IgD-negative memory B cell (primary cell): ENCODE data around the gene CELSR1. TPM values are rescaled to one million over a fixed set of nuclear protein-coding genes. Genes with fewer than 3 reads are reported as not detected.

ENCODE experiments used
- H3K27ac Mint-ChIP-seq, 3 donors: one replicate each; pipeline ENCODE4 v1.8.0; 2020 to 2022; ENCODE audit warnings: mild to moderate bottlenecking in 3 of 3, mixed read lengths in 3 of 3, moderate library complexity in 1 of 3
- H3K27me3 Mint-ChIP-seq: one replicate; pipeline ENCODE4 v1.8.0; 2021; ENCODE audit warnings: mixed read lengths
- H3K36me3 Mint-ChIP-seq: one replicate; pipeline ENCODE4 v1.8.0; 2020; ENCODE audit warnings: mild to moderate bottlenecking, mixed read lengths
- H3K4me1 Mint-ChIP-seq, 3 donors: one replicate each; pipeline ENCODE4 v1.8.0; 2020 to 2022; ENCODE audit warnings: mixed read lengths in 3 of 3, mild to moderate bottlenecking in 1 of 3
- H3K4me3 Mint-ChIP-seq, 4 donors: one replicate each; pipeline ENCODE4 v1.8.0; 2020 to 2022; ENCODE audit warnings: mild to moderate bottlenecking in 4 of 4, mixed read lengths in 4 of 4, moderate library complexity in 3 of 4
- H3K9me3 Mint-ChIP-seq, 3 donors: one replicate each; pipeline ENCODE4 v1.8.0; 2020 to 2021; ENCODE audit warnings: mixed read lengths in 3 of 3, mild to moderate bottlenecking in 1 of 3
- polyA plus RNA-seq: library from polyadenylated mRNA; unstranded; fragments of 300-500 nt; fragmentation: Illumina TruSeq; gene quantifications from one replicate; pipeline ENCODE4 v1.2.3, GENCODE V29; 2021

The CELSR1 gene
- polyA plus RNA-seq, 1 donor from 2014 or later: 5.2 TPM

DNA sequence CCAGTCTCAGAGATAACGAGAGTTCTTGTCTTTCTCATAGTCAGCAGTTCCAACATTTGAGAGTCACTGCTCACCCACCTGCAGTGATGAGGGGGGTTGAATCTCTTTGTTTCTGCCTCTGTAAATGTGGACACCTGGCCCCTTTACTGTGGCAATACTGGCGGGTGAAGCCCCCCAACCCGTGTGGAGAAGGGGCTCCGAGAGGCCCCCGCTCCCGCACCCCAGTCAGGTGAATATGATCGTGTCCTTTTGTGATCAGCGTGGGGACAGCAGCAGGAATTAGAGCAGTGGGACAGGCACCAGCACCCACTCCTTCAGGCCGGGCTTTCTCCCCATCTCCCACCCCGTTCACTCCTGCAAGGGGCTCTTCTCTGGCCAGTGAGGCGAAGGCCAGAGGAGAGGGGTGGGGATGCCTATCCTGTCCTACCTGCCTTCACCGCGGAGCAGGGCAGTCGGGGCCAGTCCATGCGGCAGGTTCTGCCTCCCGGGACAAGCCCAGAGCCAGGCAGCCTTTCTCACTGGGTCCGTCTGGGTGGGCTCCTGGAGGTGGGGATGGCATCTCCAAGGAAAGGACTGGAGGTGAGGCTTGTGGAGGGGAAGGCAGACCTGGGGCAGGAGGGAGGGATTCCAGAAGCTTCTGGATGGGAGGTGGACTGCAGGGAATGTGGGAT, 12.7 kb upstream of the CELSR1 start:
- Mint-ChIP-seq H3K4me3 (no peak overlapping the region), H3K27me3 (peaks cover 23% of the 10 kb centered on the region), H3K36me3 (no peaks in the 10 kb centered on the region), H3K9me3 (no peaks in the 10 kb centered on the region), H3K27ac (no peak overlapping the region), H3K4me1 (peaks cover 0 to 3% (median 0%) of the 10 kb centered on the region in 3 donors)

DNA sequence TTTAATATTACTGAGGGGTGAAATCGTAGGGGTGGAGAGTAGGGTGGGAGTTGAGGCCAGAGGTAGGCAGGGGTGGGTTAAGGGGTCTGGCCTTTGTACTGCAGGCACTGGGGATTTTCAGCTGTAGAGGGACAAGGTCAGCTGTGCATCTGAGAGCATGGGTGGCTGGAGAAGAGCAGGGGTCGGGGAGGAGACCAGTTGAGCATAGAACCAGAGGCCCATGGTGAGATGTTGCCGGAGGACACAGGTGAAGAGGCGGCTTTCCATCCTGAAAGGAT, 12.1 kb upstream of the CELSR1 start:
- H3K27me3 Mint-ChIP-seq: peaks cover 23% of the 10 kb centered on the region
- no peaks in the 10 kb centered on the region for H3K36me3 Mint-ChIP-seq
- no peaks in the 10 kb centered on the region for H3K9me3 Mint-ChIP-seq
- no peak overlapping the region for H3K4me3 Mint-ChIP-seq
- H3K4me1 Mint-ChIP-seq: peaks cover 0 to 5% (median 0%) of the 10 kb centered on the region in 3 donors
- H3K27ac Mint-ChIP-seq: no peak overlapping the region

DNA sequence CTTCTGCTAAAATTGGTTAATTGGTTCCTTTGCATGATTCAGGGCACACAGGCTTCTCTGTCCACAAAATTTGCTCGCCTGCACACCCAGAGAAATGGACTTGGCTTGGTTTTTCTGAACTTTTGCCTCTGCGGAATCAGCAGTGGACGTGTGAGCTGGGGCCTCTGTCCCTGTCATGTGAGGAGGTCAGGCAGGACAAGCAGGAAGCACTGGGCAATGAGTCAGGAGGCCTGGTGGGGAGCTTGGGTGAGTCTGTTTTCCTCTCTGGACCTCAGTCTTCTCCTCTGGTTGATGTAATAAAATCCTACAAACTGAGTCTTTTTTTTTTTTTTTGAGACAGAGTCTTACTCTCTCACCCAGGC, 10.4 kb upstream of the CELSR1 start:
- no peaks in the 10 kb centered on the region for H3K36me3 Mint-ChIP-seq
- H3K9me3 Mint-ChIP-seq: no peaks in the 10 kb centered on the region
- no peak overlapping the region for H3K27ac Mint-ChIP-seq
- H3K4me3 Mint-ChIP-seq: no peak overlapping the region
- H3K27me3 Mint-ChIP-seq: peaks cover 23% of the 10 kb centered on the region
- H3K4me1 Mint-ChIP-seq: peaks cover 0 to 5% (median 0%) of the 10 kb centered on the region in 3 donors

DNA sequence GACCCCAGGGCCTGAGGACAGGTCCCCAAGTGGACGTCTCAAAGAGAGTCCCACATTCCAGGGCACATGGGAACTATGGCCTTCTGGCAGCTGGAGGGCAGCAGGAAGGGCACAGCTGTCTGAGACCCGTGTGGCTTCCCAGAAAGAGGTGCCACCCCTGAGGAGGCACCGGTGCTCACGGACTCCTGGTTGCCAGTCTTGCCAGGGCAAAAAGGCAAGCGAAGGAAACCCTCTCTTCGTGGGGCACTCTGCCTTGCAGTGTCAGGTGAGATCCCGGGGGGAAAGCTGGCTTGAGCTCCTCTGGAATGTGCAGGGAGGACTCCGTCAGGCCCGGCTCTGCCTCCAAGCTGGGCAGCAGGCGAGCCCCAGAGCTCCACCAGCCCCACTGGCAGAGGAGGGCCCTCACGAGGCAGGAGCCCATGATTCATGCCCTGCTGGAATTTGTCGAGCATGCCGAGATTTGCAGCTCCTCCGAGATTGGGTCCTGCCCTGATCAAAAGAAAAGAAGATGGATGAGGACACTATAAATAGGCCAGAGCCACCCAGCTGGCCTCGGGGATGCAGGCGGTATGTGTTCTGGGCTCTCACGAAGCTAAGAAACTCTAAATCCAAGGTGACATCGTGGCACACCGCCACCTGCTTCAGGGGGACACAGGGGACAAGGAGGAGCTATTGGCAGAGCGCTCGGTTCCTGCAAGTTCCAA, 9.9 kb upstream of the CELSR1 start:
- Mint-ChIP-seq H3K9me3 (no peaks in the 10 kb centered on the region), H3K27me3 (peaks cover 23% of the 10 kb centered on the region), H3K4me3 (no peak overlapping the region), H3K27ac (no peak overlapping the region), H3K36me3 (no peaks in the 10 kb centered on the region), H3K4me1 (peaks cover 0 to 5% (median 0%) of the 10 kb centered on the region in 3 donors)

DNA sequence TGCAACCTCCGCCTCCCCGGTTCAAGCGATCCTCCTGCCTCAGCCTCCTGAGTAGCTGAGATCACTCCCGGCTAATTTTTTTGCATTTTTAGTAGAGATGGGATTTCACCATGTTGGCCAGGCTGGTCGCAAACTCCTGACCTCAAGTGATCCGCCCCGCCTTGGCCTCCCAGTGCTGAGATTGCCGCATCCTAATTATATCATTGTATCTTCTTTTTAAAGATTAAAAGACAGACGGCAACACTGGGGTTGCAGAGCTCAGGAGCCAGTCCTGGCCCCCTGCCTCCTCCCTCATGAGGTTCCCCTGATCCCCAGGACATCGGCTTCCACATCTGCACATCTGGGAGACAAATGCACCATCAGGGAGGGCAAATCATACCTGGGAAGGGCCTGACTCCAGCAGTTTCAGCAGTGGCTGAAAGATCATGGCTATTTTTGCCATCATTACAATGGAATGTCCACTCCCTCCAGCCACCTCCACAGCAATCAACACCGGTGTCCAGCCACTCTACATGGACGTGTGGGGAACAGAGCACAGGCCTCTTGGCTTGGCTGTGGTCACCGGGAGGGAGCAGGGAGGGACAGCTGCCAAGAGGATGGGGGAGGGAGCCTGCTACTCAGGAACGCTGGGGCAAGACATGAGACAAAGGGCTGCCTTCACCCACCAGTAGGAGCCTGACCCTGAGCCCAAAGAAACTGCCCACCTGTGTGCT, 9.2 kb upstream of the CELSR1 start:
- Mint-ChIP-seq H3K9me3 (no peaks in the 10 kb centered on the region), H3K4me3 (no peak overlapping the region), H3K36me3 (no peaks in the 10 kb centered on the region), H3K27me3 (peaks cover 23% of the 10 kb centered on the region), H3K4me1 (peaks cover 0 to 5% (median 0%) of the 10 kb centered on the region in 3 donors), H3K27ac (no peak overlapping the region)

DNA sequence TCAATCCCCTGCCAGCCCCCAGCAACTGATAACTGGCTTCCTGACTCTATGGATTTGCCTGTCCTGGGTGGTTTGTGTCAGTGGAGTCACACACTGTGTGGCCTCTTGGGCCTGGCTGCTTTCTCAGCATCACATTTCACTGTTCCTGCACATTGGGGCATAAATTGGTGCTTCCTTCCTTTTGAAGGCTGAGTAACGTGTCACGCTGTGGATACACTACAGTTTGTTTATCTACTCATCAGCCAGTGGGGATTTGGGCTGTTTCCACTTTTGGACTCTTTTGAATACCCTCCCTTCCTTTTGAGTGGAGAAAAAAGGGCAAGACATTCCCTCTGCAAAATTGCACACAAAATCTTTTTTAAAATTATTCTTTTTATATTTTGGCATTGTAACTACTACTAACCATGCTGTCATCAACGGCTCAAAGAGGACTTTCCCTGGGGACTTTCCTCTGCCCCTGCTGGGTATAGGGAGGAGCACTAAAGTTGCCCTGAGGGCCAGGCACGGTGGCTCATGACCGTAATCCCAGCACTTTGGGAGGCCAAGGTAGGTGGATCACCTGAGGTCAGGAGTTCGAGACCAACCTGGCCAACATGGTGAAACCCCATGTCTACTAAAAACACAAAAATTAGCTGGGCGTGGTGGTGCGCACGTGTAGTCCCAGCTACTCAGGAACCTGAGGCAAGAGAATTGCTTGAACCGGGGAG, 7.8 kb upstream of the CELSR1 start:
- Mint-ChIP-seq H3K9me3 (no peaks in the 10 kb centered on the region), H3K4me3 (no peak overlapping the region), H3K36me3 (no peaks in the 10 kb centered on the region), H3K27me3 (peaks cover 30% of the 10 kb centered on the region), H3K27ac (no peak overlapping the region), H3K4me1 (peaks cover 0 to 5% (median 0%) of the 10 kb centered on the region in 3 donors)

DNA sequence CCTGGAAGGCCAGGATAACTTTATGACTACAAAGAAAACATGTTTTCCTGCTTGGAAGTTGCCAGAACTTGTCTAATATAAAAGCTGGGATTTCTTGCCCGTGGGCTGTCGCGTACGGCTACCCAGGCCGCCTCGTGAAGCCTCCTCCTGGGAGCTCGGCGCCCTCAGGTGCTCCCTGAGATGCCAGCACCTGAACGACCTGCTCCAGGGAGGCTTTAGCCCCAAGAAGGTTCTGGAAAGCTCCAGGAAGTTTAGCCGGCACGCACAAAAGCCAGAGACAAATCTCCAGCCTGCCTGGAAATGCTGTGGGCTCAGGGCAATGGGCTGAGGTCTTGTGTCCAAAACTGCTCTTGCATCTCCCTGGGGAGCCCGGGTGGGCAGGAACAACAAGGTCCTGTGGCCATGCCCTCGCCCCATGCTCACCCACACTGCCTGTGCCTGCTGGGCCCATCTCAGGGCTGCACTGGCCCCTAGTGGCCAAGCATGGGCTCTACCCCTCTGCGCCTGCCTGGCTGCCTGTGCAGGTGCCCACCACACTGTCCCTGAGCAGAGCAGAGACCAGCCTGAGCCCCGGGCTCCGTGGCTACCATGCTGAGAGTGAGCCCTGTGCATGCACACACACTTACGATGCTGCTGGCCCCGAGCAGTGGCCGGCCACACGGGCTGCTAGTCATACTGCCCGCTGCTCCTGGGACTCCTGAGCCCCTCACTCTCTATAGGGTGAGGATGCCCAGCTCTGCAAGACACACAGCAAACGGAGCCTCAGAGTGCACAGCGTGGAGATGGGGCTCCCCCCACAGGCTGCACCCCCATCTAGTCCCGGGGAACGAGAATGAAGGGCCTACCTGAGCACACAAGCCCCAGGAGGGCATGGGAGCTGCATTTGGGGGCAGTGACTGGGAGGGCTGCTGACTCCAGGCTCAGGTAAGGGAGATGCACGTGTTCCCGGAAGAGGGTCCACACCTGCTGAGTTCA, 4.9 kb upstream of the CELSR1 start:
- Mint-ChIP-seq H3K4me3 (no peak overlapping the region), H3K9me3 (no peaks in the 10 kb centered on the region), H3K4me1 (peaks cover 1 to 11% (median 5%) of the 10 kb centered on the region in 3 donors), H3K36me3 (no peaks in the 10 kb centered on the region), H3K27me3 (peaks cover 30% of the 10 kb centered on the region), H3K27ac (peak overlapping the region in 1 of 3 donors; percentile 58)

DNA sequence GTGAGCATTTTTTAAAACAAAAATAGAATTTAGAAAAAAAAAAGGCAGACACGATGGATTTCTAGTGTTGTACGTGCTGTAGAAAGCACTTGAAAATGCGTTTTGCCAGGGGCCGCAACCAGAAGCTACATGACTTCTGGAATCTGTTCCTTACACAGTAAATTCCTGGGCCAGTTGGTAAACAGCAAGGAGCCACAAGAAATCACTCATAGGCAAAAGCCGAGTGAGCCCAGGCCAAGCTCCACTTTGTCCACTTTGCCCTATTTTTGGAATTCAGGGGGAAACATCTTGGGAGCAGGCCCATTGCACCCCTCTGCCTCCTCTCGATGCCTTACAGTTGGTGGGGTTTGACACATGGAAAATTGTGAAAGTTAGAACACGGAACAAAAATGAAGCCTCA, 4.1 kb upstream of the CELSR1 start:
- no peaks in the 10 kb centered on the region for H3K9me3 Mint-ChIP-seq
- peaks cover 30% of the 10 kb centered on the region for H3K27me3 Mint-ChIP-seq
- H3K4me3 Mint-ChIP-seq: no peak overlapping the region
- peaks cover 1 to 11% (median 5%) of the 10 kb centered on the region in 3 donors for H3K4me1 Mint-ChIP-seq
- no peaks in the 10 kb centered on the region for H3K36me3 Mint-ChIP-seq
- no peak overlapping the region for H3K27ac Mint-ChIP-seq

DNA sequence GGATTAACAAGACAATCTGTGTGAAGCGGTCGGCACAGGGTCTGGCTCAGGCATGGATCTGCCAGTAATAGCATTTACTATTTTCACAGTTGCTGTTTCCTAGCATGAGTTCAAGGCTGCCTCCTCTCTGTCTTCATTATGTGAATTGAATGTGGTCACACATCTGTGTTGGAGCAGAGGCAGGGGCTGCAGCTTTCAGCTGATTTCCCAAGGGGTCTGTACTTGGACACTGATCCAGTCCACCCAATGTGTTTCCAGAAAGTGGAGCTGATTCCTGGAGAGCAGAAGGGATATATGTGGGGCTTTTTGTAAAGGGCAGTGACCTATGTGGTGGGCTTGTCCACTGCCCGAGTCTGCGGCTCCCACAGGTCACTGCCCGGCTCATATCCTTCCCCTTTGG, 3.5 kb upstream of the CELSR1 start:
- Mint-ChIP-seq H3K4me3 (peak overlapping the region in 1 of 4 donors; percentile 26), H3K36me3 (no peaks in the 10 kb centered on the region), H3K27me3 (peaks cover 32% of the 10 kb centered on the region), H3K27ac (no peak overlapping the region), H3K9me3 (no peaks in the 10 kb centered on the region), H3K4me1 (peaks cover 1 to 10% (median 5%) of the 10 kb centered on the region in 3 donors)

DNA sequence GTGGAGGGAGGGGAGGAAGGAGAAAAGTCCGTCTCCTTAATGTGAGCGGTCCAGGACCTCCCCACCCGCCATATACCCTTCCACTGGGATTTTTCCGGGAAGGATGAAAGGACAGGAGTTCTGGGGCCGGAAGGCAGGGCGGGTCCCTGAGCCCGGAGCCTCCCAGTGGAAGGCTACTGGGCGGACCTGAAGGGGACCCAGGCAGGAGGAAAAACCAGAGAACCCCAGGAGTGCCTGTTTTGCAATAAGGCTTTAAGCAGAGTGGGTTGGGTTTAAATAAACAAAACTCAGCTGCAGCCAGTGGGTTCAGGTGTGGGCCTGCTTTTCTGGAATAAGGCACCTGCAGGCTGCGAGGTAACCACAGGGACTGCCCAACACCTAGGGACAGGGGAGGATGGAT, 1.7 kb upstream of the CELSR1 start:
- no peaks in the 10 kb centered on the region for H3K9me3 Mint-ChIP-seq
- peak overlapping the region in 1 of 3 donors; percentile 32 for H3K27ac Mint-ChIP-seq
- no peaks in the 10 kb centered on the region for H3K36me3 Mint-ChIP-seq
- H3K27me3 Mint-ChIP-seq: peaks cover 37% of the 10 kb centered on the region
- peaks cover 1 to 5% (median 5%) of the 10 kb centered on the region in 3 donors for H3K4me1 Mint-ChIP-seq
- H3K4me3 Mint-ChIP-seq: peak overlapping the region in 3 of 4 donors; percentile 52 to 82 (median 58)

DNA sequence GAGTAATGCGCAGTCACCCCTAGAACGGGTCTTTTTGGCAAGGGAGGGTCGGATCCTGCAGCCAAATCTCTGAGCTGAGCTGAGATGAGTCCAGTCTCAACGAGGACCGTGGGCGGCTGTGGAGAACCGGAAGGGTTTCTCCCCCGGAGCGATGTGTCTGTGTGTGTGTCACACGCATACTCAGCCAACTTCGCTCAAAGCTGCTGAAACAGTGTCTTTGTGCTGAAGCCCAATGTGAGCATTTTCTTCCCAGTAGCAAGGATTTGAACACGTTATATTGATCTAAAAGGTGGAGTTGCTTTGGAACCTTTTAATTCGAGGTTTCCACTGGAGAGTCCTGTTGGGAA, 1.4 kb upstream of the CELSR1 start:
- Mint-ChIP-seq H3K36me3 (no peaks in the 10 kb centered on the region), H3K4me1 (peaks cover 1 to 5% (median 5%) of the 10 kb centered on the region in 3 donors), H3K27me3 (peaks cover 37% of the 10 kb centered on the region), H3K27ac (peak overlapping the region in 1 of 3 donors; percentile 32), H3K4me3 (peak overlapping the region; percentile 52 to 92 (median 70)), H3K9me3 (no peaks in the 10 kb centered on the region)

DNA sequence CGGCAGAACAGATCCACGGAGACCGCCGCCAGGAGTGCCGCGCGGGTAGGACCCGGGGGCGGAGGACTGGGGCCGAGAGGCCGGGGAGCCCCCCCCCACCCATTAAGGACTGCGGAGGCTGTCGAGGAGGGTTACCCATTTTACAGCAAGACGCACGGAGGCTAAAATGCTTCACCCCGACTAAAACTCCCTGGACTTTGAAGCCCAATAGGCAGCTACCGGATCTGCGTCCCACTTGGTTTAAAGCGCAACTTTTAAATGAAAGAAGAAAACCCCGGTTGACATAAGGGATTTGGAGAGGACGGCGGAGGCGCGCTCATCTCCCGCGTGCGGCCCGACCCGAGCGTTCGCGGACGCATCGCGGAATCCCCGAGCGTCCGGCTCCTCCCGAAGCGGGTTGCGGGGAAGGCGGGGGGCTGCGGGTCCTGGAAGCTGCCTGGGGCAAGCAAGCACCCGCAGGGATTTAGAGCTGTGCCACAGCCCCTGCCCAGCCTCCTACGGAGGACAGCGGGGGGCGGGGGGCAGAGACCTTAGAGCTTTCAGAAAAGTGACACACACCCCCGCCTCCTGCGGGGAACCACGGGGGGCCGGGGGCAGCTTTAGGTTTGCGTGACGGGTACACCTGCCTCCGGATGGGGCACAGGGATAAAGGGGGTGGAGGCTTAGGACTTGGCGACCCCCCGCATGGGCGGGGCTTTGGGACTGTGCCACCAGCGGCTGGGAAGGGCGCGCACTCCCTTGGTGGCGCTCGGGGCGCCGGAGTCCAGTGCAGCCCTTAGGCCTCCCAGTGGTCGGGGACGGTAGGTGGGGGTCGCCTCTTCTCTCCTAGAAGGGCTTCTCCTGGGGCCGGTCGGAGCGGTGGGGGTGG, 760 bp upstream of the CELSR1 start:
- Mint-ChIP-seq H3K4me1 (peaks cover 1 to 5% (median 5%) of the 10 kb centered on the region in 3 donors), H3K9me3 (no peaks in the 10 kb centered on the region), H3K36me3 (no peaks in the 10 kb centered on the region), H3K27me3 (peaks cover 37% of the 10 kb centered on the region), H3K4me3 (peak overlapping the region; percentile 58 to 92 (median 78)), H3K27ac (peak overlapping the region in 2 of 3 donors; percentile 32 to 81)

DNA sequence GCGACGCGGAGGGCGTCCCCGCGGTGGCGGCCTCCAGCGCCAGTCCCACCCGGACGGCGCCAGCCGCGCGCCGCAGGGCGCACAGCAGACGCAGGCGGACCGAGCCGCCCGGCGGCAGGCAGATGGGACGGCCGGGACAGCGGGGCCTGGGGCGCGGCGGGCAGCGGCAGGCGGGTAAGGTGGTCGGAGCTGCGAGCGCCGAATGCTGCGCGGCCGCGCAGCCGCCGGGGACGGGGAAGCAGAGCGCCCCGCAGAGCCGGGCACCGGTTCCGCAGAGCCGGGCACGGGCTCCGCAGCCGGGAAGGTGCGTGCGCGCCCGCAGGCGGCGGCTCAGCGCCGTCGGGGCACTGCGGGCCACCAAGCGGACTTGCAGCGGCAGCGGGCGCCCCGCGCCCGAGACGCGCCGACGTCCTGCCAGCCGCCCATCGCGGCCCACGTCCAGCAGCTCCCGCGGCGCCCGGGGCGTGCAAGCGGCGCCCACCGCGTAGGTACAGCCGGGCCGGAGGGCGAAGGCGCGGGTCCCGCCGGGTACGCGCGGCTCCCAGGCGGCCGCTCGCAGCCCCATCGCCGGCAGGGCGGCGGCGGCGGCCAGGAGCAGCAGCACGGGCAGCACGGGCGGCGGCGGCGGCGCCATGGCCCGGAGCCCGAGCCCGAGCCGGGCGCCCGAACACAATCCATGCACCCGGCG, 739 bp downstream of the CELSR1 start:
- Mint-ChIP-seq H3K27ac (no peak overlapping the region), H3K4me3 (no peak overlapping the region)

More for the DNA sequence above, 739 bp downstream of the CELSR1 start:
- H3K9me3 Mint-ChIP-seq: no peaks in the 10 kb centered on the region
- H3K4me1 Mint-ChIP-seq: peaks cover 1 to 5% (median 5%) of the 10 kb centered on the region in 3 donors
- H3K36me3 Mint-ChIP-seq: no peaks in the 10 kb centered on the region
- H3K27me3 Mint-ChIP-seq: peaks cover 36% of the 10 kb centered on the region
